OCI-LY3 (cell line): ENCODE data around the gene ARHGDIB.
A peak's percentile ranks its signal among the peaks of the same experiment; 100 is the strongest.

Source experiments
- H2AFZ ChIP-seq: fragments of 200-600, 300-600 bp; shearing (Covaris generic); 2 replicates; pipeline ENCODE4 v1.6.0; 2014; ENCODE audit warnings: antibody characterized with exemption, low read depth, low read length
- H3K27ac ChIP-seq: fragments of 200-600, 300-600 bp; sonication (generic); 2 replicates; pipeline ENCODE4 v1.5.1; 2014; ENCODE audit warnings: mild to moderate bottlenecking, low read length, moderate library complexity, mixed read lengths
- H3K27me3 ChIP-seq: fragments of 200-600, 300-600 bp; sonication (generic); 2 replicates; pipeline ENCODE4 v1.6.1; 2014; ENCODE audit warnings: low read depth, low read length, mixed read lengths
- H3K36me3 ChIP-seq: fragments of 200-600, 300-600 bp; sonication (generic); replicated peaks from 2 replicates; pipeline ENCODE3; 2014; ENCODE audit warnings: low read depth, low read length, mixed read lengths
- H3K4me1 ChIP-seq: fragments of 300-600, 200-600 bp; sonication (generic); 2 replicates; pipeline ENCODE4 v1.6.1; 2014; ENCODE audit warnings: low read length, mixed read lengths
- H3K4me2 ChIP-seq: fragments of 200-600, 300-600 bp; sonication (generic); 2 replicates; pipeline ENCODE4 v1.6.1; 2014; ENCODE audit warnings: low read length, mixed read lengths
- H3K4me3 ChIP-seq: fragments of 300-600, 200-600 bp; sonication (generic); 2 replicates; pipeline ENCODE4 v1.5.1; 2014; ENCODE audit warnings: antibody characterized with exemption, mild to moderate bottlenecking, low read length, moderate library complexity
- H3K79me2 ChIP-seq: fragments of 300-600, 200-600 bp; shearing (Covaris generic); 2 replicates; pipeline ENCODE4 v1.6.1; 2014; ENCODE audit warnings: mild to moderate bottlenecking, low read length, mixed read lengths
- H3K9ac ChIP-seq: fragments of 300-600, 200-600 bp; shearing (Covaris generic); 2 replicates; pipeline ENCODE4 v1.6.0; 2014; ENCODE audit warnings: mild to moderate bottlenecking, low read length, moderate library complexity
- H3K9me3 ChIP-seq: fragments of 200-600, 300-600 bp; shearing (Covaris generic); 2 replicates; pipeline ENCODE4 v1.6.1; 2014; ENCODE audit warnings: low read length, mixed read lengths; ENCODE audit not compliant: insufficient read depth
- H4K20me1 ChIP-seq: fragments of 200-600, 300-600 bp; sonication (generic); 2 replicates; pipeline ENCODE4 v1.6.1; 2016; ENCODE audit warnings: low read length, mixed read lengths; ENCODE audit not compliant: insufficient read depth
- EZH2phosphoT487 ChIP-seq: fragments of 200-600 bp; shearing (Covaris generic); IDR thresholded peaks from 2 replicates; pipeline ENCODE4 v1.6.1; 2018; ENCODE audit warnings: antibody characterized with exemption, mixed run types, low read depth
- TF ChIP-seq, protein P1 (sequence below): fragments of 200-600, 300-600 bp; sonication (generic); IDR thresholded peaks from 2 replicates; pipeline ENCODE4 v1.5.1; 2014; ENCODE audit warnings: antibody characterized with exemption, low read length, low read depth

The ARHGDIB gene

DNA sequence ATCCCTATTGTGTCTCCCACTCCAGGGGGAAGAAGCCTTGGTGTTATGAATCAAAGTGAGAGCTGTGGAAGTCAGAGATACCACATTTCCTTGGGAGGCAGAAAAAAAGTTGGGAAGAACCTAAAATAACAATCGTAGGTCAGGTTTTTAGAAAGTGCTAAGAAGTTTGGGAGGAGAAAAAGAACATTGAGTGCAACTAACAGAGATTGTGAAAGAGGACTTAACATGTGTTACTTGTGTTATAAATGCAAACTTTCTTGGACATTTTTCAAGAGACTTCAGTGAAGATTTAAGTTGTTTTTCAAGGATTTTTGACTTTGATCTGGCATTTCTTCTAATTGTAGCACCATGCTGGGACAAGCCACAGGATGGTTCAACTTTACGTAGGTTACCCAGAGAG, 15.2 kb downstream of the ARHGDIB start:
- H3K27ac ChIP-seq, result no peak overlapping the region
- no peak overlapping the region for H3K4me3 ChIP-seq
- no peaks in the 10 kb centered on the region for H3K27me3 ChIP-seq
- H3K36me3 ChIP-seq, result peaks cover 84% of the 10 kb centered on the region
- H3K4me2 ChIP-seq, result no peak overlapping the region
- no peak overlapping the region for H2AFZ ChIP-seq
- no peak overlapping the region for H3K9ac ChIP-seq
- no peaks in the 10 kb centered on the region for H3K9me3 ChIP-seq
- H3K79me2 ChIP-seq, result peaks cover 30% of the 10 kb centered on the region
- H3K4me1 ChIP-seq, result peaks cover 36% of the 10 kb centered on the region
- no peaks in the 10 kb centered on the region for H4K20me1 ChIP-seq
- TF ChIP-seq, protein P1, sequence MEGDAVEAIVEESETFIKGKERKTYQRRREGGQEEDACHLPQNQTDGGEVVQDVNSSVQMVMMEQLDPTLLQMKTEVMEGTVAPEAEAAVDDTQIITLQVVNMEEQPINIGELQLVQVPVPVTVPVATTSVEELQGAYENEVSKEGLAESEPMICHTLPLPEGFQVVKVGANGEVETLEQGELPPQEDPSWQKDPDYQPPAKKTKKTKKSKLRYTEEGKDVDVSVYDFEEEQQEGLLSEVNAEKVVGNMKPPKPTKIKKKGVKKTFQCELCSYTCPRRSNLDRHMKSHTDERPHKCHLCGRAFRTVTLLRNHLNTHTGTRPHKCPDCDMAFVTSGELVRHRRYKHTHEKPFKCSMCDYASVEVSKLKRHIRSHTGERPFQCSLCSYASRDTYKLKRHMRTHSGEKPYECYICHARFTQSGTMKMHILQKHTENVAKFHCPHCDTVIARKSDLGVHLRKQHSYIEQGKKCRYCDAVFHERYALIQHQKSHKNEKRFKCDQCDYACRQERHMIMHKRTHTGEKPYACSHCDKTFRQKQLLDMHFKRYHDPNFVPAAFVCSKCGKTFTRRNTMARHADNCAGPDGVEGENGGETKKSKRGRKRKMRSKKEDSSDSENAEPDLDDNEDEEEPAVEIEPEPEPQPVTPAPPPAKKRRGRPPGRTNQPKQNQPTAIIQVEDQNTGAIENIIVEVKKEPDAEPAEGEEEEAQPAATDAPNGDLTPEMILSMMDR, result no peak
- TF ChIP-seq EZH2phosphoT487, result no peak

DNA sequence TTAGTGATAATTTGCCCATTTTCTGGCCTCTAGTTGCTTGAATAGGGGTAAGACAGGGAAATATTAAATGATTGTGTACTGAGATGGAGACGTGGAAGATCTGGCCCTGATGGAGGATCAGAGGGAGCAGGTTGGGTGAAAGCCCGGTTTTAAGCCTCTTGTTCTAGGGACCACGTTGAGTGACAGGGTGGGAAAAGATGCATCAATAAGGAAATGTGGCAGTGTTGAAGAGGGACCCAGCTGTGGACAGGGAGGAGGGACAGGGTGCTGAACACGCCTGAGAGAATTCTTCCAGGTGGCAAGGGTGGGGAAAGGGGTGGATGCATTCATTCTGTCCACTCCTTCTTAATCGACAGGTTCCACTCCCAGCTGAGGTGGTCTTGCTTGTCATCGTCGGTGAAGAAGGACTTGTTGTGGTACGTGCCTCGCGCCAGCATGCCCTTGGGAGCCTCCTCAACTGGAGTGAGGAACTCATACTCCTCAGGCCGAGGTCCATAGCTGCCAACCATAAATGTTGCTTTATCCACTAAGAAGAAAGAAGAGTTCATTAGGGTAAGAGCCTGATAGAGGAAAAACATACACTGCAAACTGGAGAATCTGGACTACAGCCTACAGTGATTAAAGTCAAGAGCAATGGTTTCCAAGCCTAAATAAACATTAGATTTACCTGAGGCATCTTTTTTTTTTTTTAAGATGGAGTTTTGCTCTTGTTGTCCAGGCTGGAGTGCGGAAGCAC, 19.0 kb downstream of the ARHGDIB start:
- Histone ChIP-seq H3K27ac (no peak overlapping the region), H3K4me2 (no peak overlapping the region), H3K9ac (no peak overlapping the region), H2AFZ (no peak overlapping the region), H3K36me3 (peaks cover 63% of the 10 kb centered on the region), H3K9me3 (no peaks in the 10 kb centered on the region), H3K79me2 (0 out of 2 replicates have a peak, but pooled peaks cover 8% of the 10 kb centered on the region), H3K4me3 (no peak overlapping the region), H3K27me3 (no peaks in the 10 kb centered on the region), H4K20me1 (no peaks in the 10 kb centered on the region), H3K4me1 (peaks cover 9% of the 10 kb centered on the region)
- TF ChIP-seq, protein P1, result no peak
- no peak for TF ChIP-seq EZH2phosphoT487

DNA sequence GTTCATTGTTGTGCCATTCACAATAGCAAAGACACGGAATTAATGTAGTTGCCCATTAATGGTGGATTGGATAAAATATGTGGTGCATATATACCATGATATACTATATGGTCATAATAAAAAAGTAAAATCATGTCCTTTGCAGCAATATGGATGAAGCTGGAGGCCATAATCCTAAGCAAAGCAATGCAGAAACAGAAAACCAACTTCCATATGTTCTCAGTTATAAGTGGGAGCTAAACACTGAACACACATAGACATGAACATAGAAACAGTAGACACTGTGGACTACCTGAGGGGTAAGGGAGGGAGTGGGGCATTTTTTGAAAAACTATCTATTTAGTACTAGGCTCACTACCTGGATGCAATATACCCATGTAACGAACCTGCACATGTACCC, 20.0 kb downstream of the ARHGDIB start:
- no peak overlapping the region for H3K4me3 ChIP-seq
- no peak overlapping the region for H3K27ac ChIP-seq
- H3K27me3 ChIP-seq, result no peaks in the 10 kb centered on the region
- TF ChIP-seq, protein P1, result no peak
- TF ChIP-seq EZH2phosphoT487, result no peak
- H3K4me2 ChIP-seq, result no peak overlapping the region
- 0 out of 2 replicates have a peak, but pooled peaks cover under 1% of the 10 kb centered on the region for H3K79me2 ChIP-seq
- no peaks in the 10 kb centered on the region for H3K9me3 ChIP-seq
- H3K4me1 ChIP-seq, result peaks cover 7% of the 10 kb centered on the region
- H3K9ac ChIP-seq, result no peak overlapping the region
- no peaks in the 10 kb centered on the region for H4K20me1 ChIP-seq
- peaks cover 53% of the 10 kb centered on the region for H3K36me3 ChIP-seq
- H2AFZ ChIP-seq, result no peak overlapping the region

DNA sequence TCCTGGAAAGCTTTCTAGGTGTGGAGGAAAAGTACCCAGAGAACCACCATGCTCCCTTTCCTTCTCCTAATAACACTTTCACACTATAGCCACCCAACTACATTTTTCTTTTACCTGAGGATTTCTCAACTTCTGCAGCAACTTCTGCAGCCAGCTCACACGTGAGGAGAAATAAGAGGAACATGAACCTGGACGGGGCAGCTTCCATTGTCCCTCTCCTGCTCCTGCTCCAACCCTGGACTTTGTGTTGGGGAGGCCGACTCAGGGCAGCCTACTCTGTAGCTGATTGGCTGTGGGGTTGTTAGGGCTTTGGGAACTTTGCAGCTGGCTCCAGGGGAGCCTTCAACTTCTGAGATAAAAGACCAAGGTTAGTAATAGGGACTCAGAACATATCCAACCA, 23.1 kb downstream of the ARHGDIB start, which contains the start of gene ERP27:
ERP27 (minus strand) TSS at position 237 of the 400 bp plus-strand sequence; CDS start at position 208, 29 bp downstream.
- H3K4me3 ChIP-seq, result no peak within 1 kb of the TSS
- peaks cover 7% of the 10 kb centered on the region for H3K4me1 ChIP-seq
- no peak within 1 kb of the TSS for H3K9ac ChIP-seq
- H2AFZ ChIP-seq, result no peak within 1 kb of the TSS
- H3K36me3 ChIP-seq, result peaks cover 38% of the 10 kb centered on the region
- TF ChIP-seq, protein P1, result no peak
- TF ChIP-seq EZH2phosphoT487, result no peak
- no peak within 1 kb of the TSS for H3K4me2 ChIP-seq
- 0 out of 2 replicates have a peak within 1 kb of the TSS, but pooled peaks have one; percentile 19 for H3K27ac ChIP-seq
- no peaks in the 10 kb centered on the region for H3K79me2 ChIP-seq
- no peaks in the 10 kb centered on the region for H4K20me1 ChIP-seq
- no peaks in the 10 kb centered on the region for H3K9me3 ChIP-seq
- H3K27me3 ChIP-seq, result no peaks in the 10 kb centered on the region
